HG03064 (cell line): ENCODE results near the gene IGF2BP1.
"Not testable (repeated sequence)": the region's sequence is repeated elsewhere in the genome, so short reads cannot be mapped to it uniquely, and the experiment has no call there.

Experiments
- ATAC-seq: cut with Tn5 transposase; IDR thresholded peaks from one replicate; pipeline ENCODE4 v1.9.1; 2021; ENCODE audit warnings: low read depth; ENCODE audit not compliant: unreplicated experiment

Gene IGF2BP1

DNA sequence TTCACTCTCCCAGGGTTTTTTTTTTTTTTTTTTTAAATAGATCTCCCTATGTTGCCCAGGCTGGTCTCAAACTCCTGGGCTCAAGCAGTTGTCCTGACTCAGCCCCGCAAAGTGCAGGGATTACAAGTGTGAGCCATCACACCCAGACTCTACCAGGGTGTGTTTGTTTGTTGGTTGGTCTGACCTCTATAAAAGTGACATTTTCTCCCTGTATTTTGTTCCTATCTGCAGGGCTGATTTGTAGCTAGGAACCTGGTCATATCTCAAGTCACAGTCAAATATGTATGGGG, 89.1 kb downstream of the IGF2BP1 start:
- ATAC-seq: no peak

- no peak for ATAC-seq
Observed at GRCh38 chr17:49086649-49087048, 89.5 kb downstream of the IGF2BP1 start.

DNA sequence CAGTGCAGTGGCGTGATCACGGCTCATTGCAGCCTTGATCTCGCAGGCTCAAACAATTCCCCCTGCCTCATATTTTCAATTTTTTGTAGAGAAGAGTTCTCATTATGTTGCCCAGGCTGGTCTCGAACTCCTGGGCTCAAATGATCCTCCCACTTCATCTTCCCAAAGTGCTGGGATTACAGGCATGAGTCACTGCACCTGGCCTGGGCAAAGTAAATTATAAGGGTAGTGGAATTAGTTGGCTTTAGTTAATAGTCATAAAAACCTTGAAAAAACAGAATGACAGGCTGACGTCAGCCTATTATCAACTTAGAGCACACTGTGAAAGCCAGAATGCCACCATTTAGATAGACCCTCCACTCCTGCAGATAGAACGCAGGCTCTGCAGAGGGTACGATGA, 91.9 kb downstream of the IGF2BP1 start:
- no peak for ATAC-seq

DNA sequence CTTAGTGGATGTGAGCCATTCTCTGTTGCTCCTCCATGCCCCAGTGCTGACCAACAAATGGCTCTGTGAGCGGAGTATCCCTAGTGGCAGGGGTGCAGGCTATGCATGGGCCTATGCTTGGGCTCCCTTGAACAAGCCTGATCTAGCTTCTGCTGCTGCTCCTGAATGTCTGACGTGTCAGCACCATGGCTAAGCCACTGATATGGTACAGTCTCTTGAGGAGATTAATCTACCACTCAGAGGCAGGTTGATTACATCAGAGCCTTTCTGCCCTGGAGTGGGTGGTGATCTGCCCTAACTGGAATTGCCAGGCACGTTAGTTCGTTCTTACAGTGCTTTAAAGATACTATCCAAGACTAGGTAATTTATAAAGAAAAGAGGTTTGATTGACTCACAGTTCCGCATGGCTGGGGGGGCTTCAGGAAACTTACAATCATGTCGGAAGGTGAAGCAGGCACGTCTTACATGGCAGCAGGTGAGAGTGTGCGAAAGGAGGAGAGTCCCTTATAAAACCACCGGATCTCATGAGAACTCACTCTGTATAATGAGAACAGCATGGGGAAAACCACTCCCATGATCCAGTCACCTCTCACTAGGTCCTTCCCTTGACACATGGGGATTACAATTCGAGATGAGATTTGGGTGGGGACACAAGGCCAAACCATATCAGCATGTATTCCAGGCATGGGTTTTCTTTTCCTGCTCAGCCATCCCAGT, 93.9 kb downstream of the IGF2BP1 start:
- no peak for ATAC-seq

- ATAC-seq: no peak
Observed at GRCh38 chr17:49093131-49093530, 95.9 kb downstream of the IGF2BP1 start.

DNA sequence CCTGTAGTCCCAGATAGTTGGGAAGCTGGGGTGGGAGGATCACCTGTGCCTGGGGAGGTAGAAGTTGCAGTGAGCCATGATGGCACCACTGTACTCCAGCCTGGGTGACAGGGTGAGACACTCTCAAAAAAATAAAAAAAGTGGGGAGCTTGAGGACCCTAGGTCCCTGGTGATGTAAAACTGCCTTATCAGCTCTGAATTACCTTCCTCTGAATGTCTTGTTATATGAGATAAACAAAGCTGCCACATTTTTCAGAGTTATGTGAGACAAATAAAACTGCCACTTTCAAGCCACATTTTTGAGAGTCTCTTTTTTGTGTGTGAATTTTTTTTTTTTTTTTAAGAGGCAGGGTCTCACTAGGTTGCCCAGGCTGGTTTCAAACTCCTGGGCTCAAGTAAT, 103.4 kb downstream of the IGF2BP1 start:
- no peak for ATAC-seq

GRCh38 chr17:49101054-49101534, 103.9 kb downstream of the IGF2BP1 start:
- no peak for ATAC-seq

- not testable (repeated sequence) for ATAC-seq
Observed at GRCh38 chr17:49103360-49103759, 106.2 kb downstream of the IGF2BP1 start.

- no peak for ATAC-seq
Observed at GRCh38 chr17:49104511-49105074, 107.4 kb downstream of the IGF2BP1 start.
